HepG2 (cell line): Measurements from ENCODE around the gene WDSUB1. TPM values are rescaled to one million over a fixed set of nuclear protein-coding genes. Genes with fewer than 3 reads are reported as not detected.

Experiments used
- ATAC-seq: fragments of 200-7000 bp; cut with Tn5 transposase; 3 replicates; pipeline ENCODE4 v1.9.1; 2020; ENCODE audit warnings: mild to moderate bottlenecking, moderate library complexity
- BruUV-seq: library from RNA; stranded (reverse); fragments of 400-500 nt; replicated peaks from 2 replicates; lab custom pipeline; 2021; lab: Mats Ljungman, UMichigan
- CTCF ChIA-PET: fragments of 300-600 bp; formaldehyde crosslinking; extraction: SDS; loops from one replicate; lab custom pipeline; 2021; ENCODE audit warnings: low total read pairs, inconsistent platforms, low intra/inter-chr PET ratio; lab: Yijun Ruan, JAX
- POLR2A ChIA-PET: fragments of 350-600 bp; sonication (Branson Sonifier 250); formaldehyde crosslinking; loops from one replicate; lab custom pipeline; 2020; ENCODE audit warnings: antibody characterized with exemption, inconsistent platforms; lab: Yijun Ruan, JAX
- DNase-seq: peaks from one replicate; pipeline ENCODE4 v3.0.0-alpha.2; 2015; ENCODE audit warnings: low spot score
- FAIRE-seq: peaks from 3 replicates; lab custom pipeline; 2011; peaks lifted over from hg19 to GRCh38; lab: Jason Lieb, UNC
- H2AFZ ChIP-seq: one replicate; pipeline ENCODE4 v1.6.1; 2011; ENCODE audit warnings: low read length, inconsistent platforms
- H3K27ac ChIP-seq: fragments of 300-600 bp; 3 replicates; pipeline ENCODE4 v1.8.0; 2011; ENCODE audit warnings: mixed run types, mild to moderate bottlenecking, mixed read lengths, low read length, inconsistent platforms; ENCODE audit not compliant: insufficient read depth; ENCODE audit errors: extremely low read length
- H3K27me3 ChIP-seq, 2 experiments: fragments of 200-600 bp in 1 of 2; 2 replicates in 1 of 2; 3 replicates in 1 of 2; pipeline versions ENCODE4 v1.6.0 to v1.8.0; 2011; ENCODE audit warnings: low read length in 2 of 2, mild to moderate bottlenecking in 2 of 2, moderate library complexity in 2 of 2, inconsistent platforms in 1 of 2; ENCODE audit not compliant: insufficient read depth in 2 of 2, control insufficient read depth in 1 of 2
- H3K36me3 ChIP-seq, 2 experiments: fragments of 200-600 bp in 1 of 2; replicated peaks in 1 of 2; 2 replicates in 1 of 2; 3 replicates in 1 of 2; pipeline versions ENCODE4 v1.5.1 to v1.8.0; 2011; ENCODE audit warnings: low read length in 2 of 2, inconsistent platforms in 1 of 2; ENCODE audit not compliant: insufficient read depth in 2 of 2, control insufficient read depth in 1 of 2
- H3K4me1 ChIP-seq: 2 replicates; pipeline ENCODE4 v1.5.1; 2012; ENCODE audit warnings: low read length, inconsistent platforms; ENCODE audit not compliant: insufficient read depth
- H3K4me2 ChIP-seq: 2 replicates; pipeline ENCODE4 v1.6.0; 2011; ENCODE audit warnings: low read depth, low read length, inconsistent platforms
- H3K4me3 ChIP-seq, 3 experiments: fragments of 200-600 bp in 1 of 3; sonication (generic), shearing (Covaris generic) in 1 of 3; replicated peaks in 1 of 3; 2 replicates each; pipeline ENCODE4 v1.5.1; 2011 to 2016; ENCODE audit warnings: low read length in 3 of 3, inconsistent platforms in 2 of 3, low read depth in 2 of 3, mild to moderate bottlenecking in 2 of 3, control low read depth in 1 of 3, mixed read lengths in 1 of 3; ENCODE audit not compliant: insufficient read depth in 1 of 3
- H3K79me2 ChIP-seq: one replicate; pipeline ENCODE4 v1.6.1; 2011; ENCODE audit warnings: low read length, inconsistent platforms; ENCODE audit not compliant: insufficient read depth
- H3K9ac ChIP-seq: 2 replicates; pipeline ENCODE4 v1.6.0; 2011; ENCODE audit warnings: mild to moderate bottlenecking, low read depth, low read length, inconsistent platforms; ENCODE audit not compliant: insufficient read depth
- H3K9me3 ChIP-seq: 2 replicates; pipeline ENCODE4 v1.5.1; 2012; ENCODE audit warnings: mild to moderate bottlenecking, low read length
- H4K20me1 ChIP-seq: 2 replicates; pipeline ENCODE4 v1.6.0; 2011; ENCODE audit warnings: inconsistent platforms, mild to moderate bottlenecking, low read length, moderate library complexity; ENCODE audit not compliant: insufficient read depth
- ARID2 ChIP-seq: sonication (generic); formaldehyde crosslinking; IDR thresholded peaks from 2 replicates; pipeline ENCODE4 v1.8.1; 2022; ENCODE audit warnings: mild to moderate bottlenecking, missing genetic modification reagents, borderline replicate concordance
- FOXO4 ChIP-seq: sonication (generic); formaldehyde crosslinking; conservative IDR thresholded peaks from 2 replicates; pipeline ENCODE4 v1.8.1; 2023; ENCODE audit warnings: missing genetic modification reagents
- MED1 ChIP-seq: sonication (generic); formaldehyde crosslinking; IDR thresholded peaks from 2 replicates; pipeline ENCODE4 v1.4.0; 2020; ENCODE audit warnings: missing genetic modification reagents
- NAIF1 ChIP-seq: sonication (generic); formaldehyde crosslinking; IDR thresholded peaks from 2 replicates; pipeline ENCODE4 v1.5.0; 2020; ENCODE audit warnings: mild to moderate bottlenecking, missing genetic modification reagents, borderline replicate concordance
- NCOA5 ChIP-seq: sonication (generic); formaldehyde crosslinking; IDR thresholded peaks from 2 replicates; pipeline ENCODE4 v1.4.0; 2020; ENCODE audit warnings: missing genetic modification reagents
- NR2C2 ChIP-seq: sonication (generic); formaldehyde crosslinking; IDR thresholded peaks from 2 replicates; pipeline ENCODE4 v1.4.0; 2020; ENCODE audit warnings: missing genetic modification reagents, mild to moderate bottlenecking, moderate library complexity, borderline replicate concordance
- STAT5B ChIP-seq: sonication (generic); formaldehyde crosslinking; IDR thresholded peaks from 2 replicates; pipeline ENCODE4 v1.4.0; 2020; ENCODE audit warnings: missing genetic modification reagents
- USF2 ChIP-seq, 2 experiments: sonication (generic) in 1 of 2; formaldehyde crosslinking in 1 of 2; IDR thresholded peaks; 2 replicates each; pipeline versions ENCODE4 v1.5.1 to v1.6.1; 2011 to 2020; ENCODE audit warnings: borderline replicate concordance in 1 of 2, low read depth in 1 of 2, low read length in 1 of 2, mild to moderate bottlenecking in 1 of 2, missing genetic modification reagents in 1 of 2, moderate library complexity in 1 of 2
- ZBTB37 ChIP-seq: sonication (generic); formaldehyde crosslinking; IDR thresholded peaks from 2 replicates; pipeline ENCODE4 v1.4.0; 2020; ENCODE audit warnings: mild to moderate bottlenecking, missing genetic modification reagents
- ZNF282 ChIP-seq: fragments of 450-650 bp; IDR thresholded peaks from 2 replicates; pipeline ENCODE4 v1.6.1; 2018; ENCODE audit not compliant: partially characterized antibody
- ZNF800 ChIP-seq: sonication (generic); formaldehyde crosslinking; IDR thresholded peaks from 2 replicates; pipeline ENCODE4 v1.4.0; 2020; ENCODE audit warnings: missing genetic modification reagents
- WGBS: methylation state at CpG from one replicate; pipeline ENCODE4 v1.1.6; 2017; ENCODE audit warnings: low lambda C conversion rate; 5-methylcytosine and 5-hydroxymethylcytosine counted together
- in situ Hi-C: cut with HindIII; loops from 2 replicates; pipeline ENCODE4 v1.10.0; 2017; ENCODE audit warnings: low pct_unique_long_range_greater_than_20kb; ENCODE audit not compliant: extremely low pct_ligation_motif_present
- intact Hi-C: fragments of 100-400 bp; cut with micrococcal nuclease; formaldehyde crosslinking; loops from one replicate; pipeline ENCODE4 v1.10.0; 2022; ENCODE audit not compliant: unreplicated experiment
- polyA plus RNA-seq, 8 experiments: library from polyadenylated mRNA; depleted of rRNA in 3 of 8; stranded (reverse) in 7 of 8; unstranded in 1 of 8; fragments of >200 nt; fragmentation: Illumina TruSeq in 4 of 8; extraction: Trizol in 4 of 8; gene quantifications; 2 replicates each; pipeline versions ENCODE4 v1.2.1 to v1.2.3, GENCODE V29; 2011 to 2016; ENCODE audit warnings: low read depth in 4 of 8, missing spikeins in 1 of 8, mixed read lengths in 1 of 8; ENCODE audit not compliant: insufficient read depth in 1 of 8
- total RNA-seq, 5 experiments: library from RNA; depleted of rRNA; stranded (reverse); fragments of >200 nt; fragmentation: Illumina TruSeq; extraction: Trizol; gene quantifications; 2 replicates each; pipeline ENCODE4 v1.2.3, GENCODE V29; 2016; ENCODE audit warnings: low read depth in 1 of 5
- TF ChIP-seq, protein P1 (sequence below): sonication (generic); formaldehyde crosslinking; IDR thresholded peaks from 2 replicates; pipeline ENCODE4 v1.4.0; 2020; ENCODE audit warnings: low read depth, mild to moderate bottlenecking, missing genetic modification reagents

Gene WDSUB1
- total and polyA plus RNA-seq, 2 of the 13 experiments (the other 11 are each of a cell fraction or from before 2014, with no cell fraction given), result 10.1 to 10.7 TPM

GRCh38 chr2:159200498-159200897, 86.0 kb downstream of the WDSUB1 start:
- POLR2A ChIA-PET, result no interaction called here
- BruUV-seq, result no TSS peak
- Histone ChIP-seq H3K4me2 (no peak overlapping the region), H3K9me3 (no peaks in the 10 kb centered on the region), H3K27ac (no peak overlapping the region), H2AFZ (no peak overlapping the region), H3K36me3 (peaks cover 0 to 4% of the 10 kb centered on the region in 2 experiments; a peak in 1 of 5 replicates), H3K9ac (no peak overlapping the region), H3K27me3 (no peaks in the 10 kb centered on the region), H3K79me2 (no peaks in the 10 kb centered on the region), H4K20me1 (no peaks in the 10 kb centered on the region), H3K4me3 (no peak overlapping the region), H3K4me1 (no peaks in the 10 kb centered on the region)
- WGBS, result 55% methylated on average over 1 of the region's 1 CpG
- intact Hi-C loops (no loop called here), in situ Hi-C loops (no loop called here)
- no peak for ATAC-seq
- DNase-seq, result no peak
- CTCF ChIA-PET, result no interaction called here
- FAIRE-seq, result no peak
- TF ChIP-seq NR2C2 (CRISPR knock-in tag) (no peak), ARID2 (CRISPR knock-in tag) (no peak), USF2 (IDR thresholded peaks at IDR 0.05; ENCODE audit: low read depth, low read length) (no peak), USF2 (CRISPR knock-in tag; IDR thresholded peaks at IDR 0.05; ENCODE audit: borderline replicate concordance) (no peak), ZNF282 (no peak), NCOA5 (CRISPR knock-in tag) (no peak), STAT5B (CRISPR knock-in tag) (no peak), FOXO4 (CRISPR knock-in tag) (no peak), NAIF1 (CRISPR knock-in tag) (no peak), ZBTB37 (CRISPR knock-in tag) (no peak), MED1 (CRISPR knock-in tag) (no peak), ZNF800 (CRISPR knock-in tag) (no peak)
- TF ChIP-seq, protein P1, sequence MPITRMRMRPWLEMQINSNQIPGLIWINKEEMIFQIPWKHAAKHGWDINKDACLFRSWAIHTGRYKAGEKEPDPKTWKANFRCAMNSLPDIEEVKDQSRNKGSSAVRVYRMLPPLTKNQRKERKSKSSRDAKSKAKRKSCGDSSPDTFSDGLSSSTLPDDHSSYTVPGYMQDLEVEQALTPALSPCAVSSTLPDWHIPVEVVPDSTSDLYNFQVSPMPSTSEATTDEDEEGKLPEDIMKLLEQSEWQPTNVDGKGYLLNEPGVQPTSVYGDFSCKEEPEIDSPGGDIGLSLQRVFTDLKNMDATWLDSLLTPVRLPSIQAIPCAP (CRISPR knock-in tag), result no peak
